HEK293T (cell line): ENCODE results near the gene ZCCHC7.

Experiments used
- CTCF ChIA-PET: fragments of 350-600 bp; formaldehyde crosslinking; extraction: SDS; loops from one replicate; lab custom pipeline; 2021; ENCODE audit warnings: antibody characterized with exemption, inconsistent platforms; lab: Yijun Ruan, JAX
- POLR2A ChIA-PET: fragments of 350-600 bp; formaldehyde crosslinking; extraction: SDS; loops from one replicate; lab custom pipeline; 2020; ENCODE audit warnings: antibody characterized with exemption, inconsistent platforms; lab: Yijun Ruan, JAX
- DNase-seq: peaks from one replicate; pipeline ENCODE4 v3.0.0; 2012; ENCODE audit warnings: mixed read lengths; ENCODE audit errors: extremely low spot score
- ARNT ChIP-seq: fragments of 450-650 bp; IDR thresholded peaks from 2 replicates; pipeline ENCODE4 v1.6.1; 2017; ENCODE audit warnings: mild to moderate bottlenecking
- BHLHE40 ChIP-seq: fragments of 450-650 bp; IDR thresholded peaks from 2 replicates; pipeline ENCODE4 v1.6.1; 2016; ENCODE audit warnings: mild to moderate bottlenecking, moderate library complexity, borderline replicate concordance
- CTBP1 ChIP-seq: fragments of 450-650 bp; IDR thresholded peaks from 2 replicates; pipeline ENCODE4 v1.6.1; 2016; ENCODE audit warnings: borderline replicate concordance
- ELF4 ChIP-seq: fragments of 450-650 bp; IDR thresholded peaks from 2 replicates; pipeline ENCODE4 v1.6.1; 2017; ENCODE audit warnings: antibody characterized with exemption
- FOXA1 ChIP-seq: fragments of 450-650 bp; IDR thresholded peaks from 2 replicates; pipeline ENCODE4 v1.6.1; 2016; ENCODE audit warnings: mild to moderate bottlenecking
- FOXK2 ChIP-seq: fragments of 450-650 bp; IDR thresholded peaks from 2 replicates; pipeline ENCODE4 v1.6.1; 2016; ENCODE audit warnings: mild to moderate bottlenecking
- FOXM1 ChIP-seq: fragments of 450-650 bp; IDR thresholded peaks from 2 replicates; pipeline ENCODE4 v1.6.1; 2017; ENCODE audit warnings: mild to moderate bottlenecking, borderline replicate concordance
- HDGF ChIP-seq: fragments of 450-650 bp; IDR thresholded peaks from 2 replicates; pipeline ENCODE4 v1.6.1; 2017; ENCODE audit warnings: antibody characterized with exemption, borderline replicate concordance
- L3MBTL2 ChIP-seq: fragments of 450-650 bp; conservative IDR thresholded peaks from 2 replicates; pipeline ENCODE4 v1.6.1; 2016; ENCODE audit warnings: mild to moderate bottlenecking
- LEF1 ChIP-seq: fragments of 450-650 bp; IDR thresholded peaks from 2 replicates; pipeline ENCODE4 v1.6.1; 2017; ENCODE audit warnings: mild to moderate bottlenecking, borderline replicate concordance
- NFRKB ChIP-seq: fragments of 450-650 bp; IDR thresholded peaks from 2 replicates; pipeline ENCODE4 v1.6.1; 2016; ENCODE audit warnings: mild to moderate bottlenecking, moderate library complexity
- PKNOX1 ChIP-seq: fragments of 450-650 bp; IDR thresholded peaks from 2 replicates; pipeline ENCODE4 v1.6.1; 2016
- SP1 ChIP-seq: fragments of 450-650 bp; IDR thresholded peaks from 2 replicates; pipeline ENCODE4 v1.6.1; 2017
- SUZ12 ChIP-seq: fragments of 450-650 bp; IDR thresholded peaks from 2 replicates; pipeline ENCODE4 v1.6.1; 2016; ENCODE audit warnings: mild to moderate bottlenecking
- TARDBP ChIP-seq: fragments of 450-650 bp; IDR thresholded peaks from 2 replicates; pipeline ENCODE4 v1.6.1; 2016
- ZNF384 ChIP-seq: fragments of 450-650 bp; IDR thresholded peaks from 2 replicates; pipeline ENCODE4 v1.6.1; 2016

ZCCHC7 gene

DNA sequence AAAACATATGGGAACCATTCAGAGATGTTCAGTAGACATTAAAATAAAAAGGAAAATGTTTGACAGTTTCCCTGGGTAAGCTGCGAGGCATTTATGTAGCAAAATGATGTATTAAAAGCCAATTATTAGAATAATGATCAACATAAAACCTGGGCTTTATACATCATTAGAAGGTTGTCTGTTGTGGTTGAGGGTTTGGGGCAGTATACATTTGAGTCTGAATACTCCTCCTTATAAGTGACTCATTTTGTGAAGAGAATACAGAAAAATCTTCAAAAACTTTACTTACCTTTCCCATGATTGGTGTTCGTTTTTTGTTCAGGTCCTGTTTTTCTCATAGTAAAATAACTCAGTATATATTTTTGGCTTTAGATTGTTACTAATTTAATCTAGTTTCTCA, 119.5 kb downstream of the ZCCHC7 start:
- TF ChIP-seq ZNF384: no peak
- no peak for TF ChIP-seq HDGF
- TF ChIP-seq ELF4: no peak
- TF ChIP-seq CTBP1: no peak
- no peak for TF ChIP-seq PKNOX1
- TF ChIP-seq LEF1: no peak
- no peak for TF ChIP-seq SUZ12
- no peak for TF ChIP-seq TARDBP
- TF ChIP-seq L3MBTL2: no peak
- no peak for TF ChIP-seq ARNT
- no peak for TF ChIP-seq FOXK2
- no peak for TF ChIP-seq SP1
- TF ChIP-seq FOXA1: no peak
- TF ChIP-seq FOXM1: no peak
- no peak for TF ChIP-seq NFRKB
- no peak for TF ChIP-seq BHLHE40
- ChIA-PET POLR2A (no interaction called here), CTCF (no interaction called here)
- DNase-seq: no peak

DNA sequence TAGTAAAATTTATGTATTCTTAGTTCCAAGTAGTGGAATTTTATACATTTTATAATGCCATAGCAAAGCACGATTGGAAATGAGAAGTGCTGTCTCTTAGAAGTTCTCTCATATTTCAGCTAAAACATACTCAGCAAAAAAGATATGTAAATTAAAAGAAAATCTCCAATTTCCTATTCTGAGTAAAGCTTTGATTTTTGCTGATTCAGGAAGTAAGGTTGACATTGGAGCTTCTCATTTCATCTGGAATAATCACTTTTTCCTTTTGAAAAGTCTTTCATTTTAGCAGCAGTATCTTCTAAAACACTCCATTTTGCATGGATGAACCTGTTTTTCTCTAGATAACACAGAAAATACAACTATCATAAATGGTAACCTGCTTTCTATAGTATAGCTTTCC, 121.0 kb downstream of the ZCCHC7 start:
- ChIA-PET CTCF (no interaction called here), POLR2A (no interaction called here)
- no peak for DNase-seq
- TF ChIP-seq FOXA1: no peak
- no peak for TF ChIP-seq ARNT
- TF ChIP-seq TARDBP: no peak
- TF ChIP-seq ELF4: no peak
- TF ChIP-seq ZNF384: no peak
- TF ChIP-seq L3MBTL2: no peak
- TF ChIP-seq BHLHE40: no peak
- no peak for TF ChIP-seq SP1
- TF ChIP-seq FOXM1: no peak
- TF ChIP-seq CTBP1: no peak
- TF ChIP-seq NFRKB: no peak
- TF ChIP-seq LEF1: no peak
- no peak for TF ChIP-seq FOXK2

DNA sequence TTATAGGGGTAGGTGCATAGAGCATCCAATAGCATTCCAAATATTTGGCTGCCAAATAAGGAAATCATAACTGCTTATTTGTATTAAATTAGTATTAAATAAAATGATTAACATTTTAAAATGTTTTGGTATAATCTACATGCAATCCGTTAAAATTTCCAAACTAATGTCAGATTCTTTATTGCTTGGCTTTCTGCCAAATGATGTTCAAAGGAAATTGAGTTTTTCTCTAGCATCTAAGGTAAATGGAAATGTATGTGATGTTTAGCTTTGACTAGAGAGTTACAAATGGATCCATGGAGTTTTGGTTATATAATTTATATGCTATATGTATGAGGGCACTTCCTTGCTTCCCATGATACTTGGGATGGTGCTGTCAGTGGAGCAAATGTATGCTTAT, 121.7 kb downstream of the ZCCHC7 start:
- DNase-seq: no peak
- TF ChIP-seq CTBP1 (no peak), BHLHE40 (no peak), SUZ12 (no peak), PKNOX1 (no peak), SP1 (no peak), L3MBTL2 (no peak), ZNF384 (no peak), ELF4 (no peak), LEF1 (no peak), FOXK2 (no peak), TARDBP (no peak), FOXA1 (no peak), FOXM1 (no peak), HDGF (no peak), ARNT (no peak), NFRKB (no peak)
- ChIA-PET CTCF (no interaction called here), POLR2A (no interaction called here)

DNA sequence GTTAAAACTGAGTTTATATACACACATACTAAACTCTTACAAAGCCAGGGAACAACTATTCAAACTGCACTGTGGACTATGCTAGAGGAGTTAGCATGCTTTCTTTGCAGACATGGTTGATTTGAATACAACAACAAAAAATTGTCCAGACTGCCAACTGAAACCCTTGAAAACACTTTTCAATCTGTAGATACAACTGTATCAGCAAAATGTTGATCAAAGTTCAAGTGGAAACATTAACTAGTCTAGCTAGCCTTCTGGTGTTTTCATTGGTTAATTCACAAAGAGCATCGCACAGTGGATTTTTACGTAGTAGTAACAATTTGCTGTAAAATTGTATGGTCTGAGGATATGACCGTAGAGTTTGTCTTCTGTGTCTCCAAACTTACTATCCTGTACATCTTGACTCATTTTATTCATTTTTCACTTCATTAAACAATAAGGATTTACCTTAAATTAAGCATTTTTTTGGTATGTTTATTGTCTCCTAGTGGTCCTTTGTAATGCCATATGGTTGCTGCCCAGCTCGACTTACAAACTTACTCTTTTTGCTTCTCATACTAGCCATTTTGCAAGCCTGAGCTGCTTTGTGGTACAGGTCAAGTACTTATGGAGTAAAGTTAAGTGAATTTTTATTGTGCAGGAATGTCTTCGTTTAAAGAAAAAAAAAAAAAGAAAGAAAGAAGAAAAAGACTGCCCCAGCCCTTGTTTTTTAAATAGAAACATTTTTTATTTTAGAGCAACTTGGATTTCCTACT, 123.4 kb downstream of the ZCCHC7 start:
- POLR2A ChIA-PET: no interaction called here

GRCh38 chr9:37246826-37247225, 126.5 kb downstream of the ZCCHC7 start:
- TF ChIP-seq FOXK2 (no peak), FOXM1 (no peak), ELF4 (no peak), ARNT (no peak), L3MBTL2 (no peak), CTBP1 (no peak), BHLHE40 (no peak), PKNOX1 (no peak), TARDBP (no peak), ZNF384 (no peak), NFRKB (no peak), SP1 (no peak), FOXA1 (no peak), SUZ12 (no peak)
- ChIA-PET CTCF (no interaction called here), POLR2A (no interaction called here)
- no peak for DNase-seq

More for the DNA sequence above, 123.4 kb downstream of the ZCCHC7 start:
- no peak for DNase-seq
- CTCF ChIA-PET: no interaction called here
- TF ChIP-seq BHLHE40 (no peak), ARNT (no peak), ELF4 (no peak), HDGF (no peak), PKNOX1 (no peak), LEF1 (no peak), FOXK2 (no peak), SP1 (no peak), NFRKB (no peak), CTBP1 (no peak)
